ENCODE data around the gene VIPR1.

The VIPR1 gene

DNA sequence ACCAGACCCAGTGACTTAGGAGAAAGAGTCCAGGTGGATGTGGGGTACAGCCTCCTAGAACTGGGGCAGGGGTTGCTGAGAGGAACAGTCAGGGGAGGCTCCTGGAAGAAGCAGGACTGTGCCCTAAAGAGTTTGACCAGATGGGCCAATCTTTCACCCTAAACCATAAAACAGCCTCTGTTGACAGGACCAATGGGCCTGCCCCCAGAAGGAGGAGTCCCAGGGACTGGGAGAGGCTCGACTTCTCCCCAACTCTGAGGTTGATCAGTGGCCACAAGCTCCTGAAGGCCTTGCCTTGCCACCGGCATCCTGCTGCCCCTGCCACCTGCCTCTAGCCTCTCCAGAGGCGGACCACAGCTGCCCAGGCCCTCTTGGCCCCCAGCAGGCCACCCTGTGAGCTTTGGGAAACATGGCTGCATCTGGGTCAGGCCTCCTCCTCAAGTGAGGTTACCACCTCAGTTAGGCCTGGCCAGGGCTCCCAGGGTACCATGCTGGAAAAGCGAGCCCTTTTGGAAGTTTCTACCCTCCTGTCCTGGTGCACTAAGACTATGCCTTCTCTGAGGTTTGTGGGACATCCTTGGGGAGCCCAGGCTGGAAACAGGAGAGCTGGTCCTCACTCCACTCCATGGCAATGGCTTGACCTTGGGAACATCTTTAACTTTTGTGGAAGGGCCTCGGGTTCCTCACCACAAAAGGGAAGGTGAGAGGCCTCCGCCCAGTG is 2.8 kb downstream of the VIPR1 start:
- TF ChIP-seq, protein P1, sequence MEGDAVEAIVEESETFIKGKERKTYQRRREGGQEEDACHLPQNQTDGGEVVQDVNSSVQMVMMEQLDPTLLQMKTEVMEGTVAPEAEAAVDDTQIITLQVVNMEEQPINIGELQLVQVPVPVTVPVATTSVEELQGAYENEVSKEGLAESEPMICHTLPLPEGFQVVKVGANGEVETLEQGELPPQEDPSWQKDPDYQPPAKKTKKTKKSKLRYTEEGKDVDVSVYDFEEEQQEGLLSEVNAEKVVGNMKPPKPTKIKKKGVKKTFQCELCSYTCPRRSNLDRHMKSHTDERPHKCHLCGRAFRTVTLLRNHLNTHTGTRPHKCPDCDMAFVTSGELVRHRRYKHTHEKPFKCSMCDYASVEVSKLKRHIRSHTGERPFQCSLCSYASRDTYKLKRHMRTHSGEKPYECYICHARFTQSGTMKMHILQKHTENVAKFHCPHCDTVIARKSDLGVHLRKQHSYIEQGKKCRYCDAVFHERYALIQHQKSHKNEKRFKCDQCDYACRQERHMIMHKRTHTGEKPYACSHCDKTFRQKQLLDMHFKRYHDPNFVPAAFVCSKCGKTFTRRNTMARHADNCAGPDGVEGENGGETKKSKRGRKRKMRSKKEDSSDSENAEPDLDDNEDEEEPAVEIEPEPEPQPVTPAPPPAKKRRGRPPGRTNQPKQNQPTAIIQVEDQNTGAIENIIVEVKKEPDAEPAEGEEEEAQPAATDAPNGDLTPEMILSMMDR (IDR thresholded peaks at IDR 0.05; ENCODE audit: extremely low read depth, missing control alignments): no peak
- DNase-seq (ENCODE audit: low spot score): no peak

DNA sequence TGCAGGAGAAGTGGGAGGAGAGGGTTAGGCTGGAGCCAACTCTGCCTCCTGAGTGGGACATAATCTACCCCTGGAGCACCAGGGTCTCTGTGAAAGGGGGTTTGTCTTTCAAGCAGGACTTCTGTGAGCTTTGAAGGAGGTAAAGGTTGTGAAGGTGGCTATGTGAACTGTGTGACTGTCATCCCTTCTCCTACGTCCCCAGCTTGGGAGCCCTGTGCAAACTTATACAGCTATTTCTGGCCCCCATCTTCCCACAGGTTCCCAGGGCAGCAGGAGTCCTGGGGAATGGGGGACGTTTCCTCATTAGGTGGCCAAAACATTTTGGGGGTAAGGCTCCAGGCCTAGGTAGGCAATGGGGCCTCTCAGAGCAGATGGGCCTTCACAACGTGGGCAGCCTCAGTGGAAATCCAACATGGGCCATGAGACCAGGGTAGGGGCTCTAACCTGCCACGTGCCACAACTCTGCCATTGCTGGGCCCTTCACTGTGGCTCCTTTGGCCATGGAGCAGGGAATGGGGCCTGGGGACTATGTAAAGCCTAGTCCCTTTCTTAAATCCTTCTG is 3.5 kb downstream of the VIPR1 start:
- TF ChIP-seq, protein P1 (IDR thresholded peaks at IDR 0.05; ENCODE audit: extremely low read depth, missing control alignments): no peak
- no peak for DNase-seq (ENCODE audit: low spot score)

DNA sequence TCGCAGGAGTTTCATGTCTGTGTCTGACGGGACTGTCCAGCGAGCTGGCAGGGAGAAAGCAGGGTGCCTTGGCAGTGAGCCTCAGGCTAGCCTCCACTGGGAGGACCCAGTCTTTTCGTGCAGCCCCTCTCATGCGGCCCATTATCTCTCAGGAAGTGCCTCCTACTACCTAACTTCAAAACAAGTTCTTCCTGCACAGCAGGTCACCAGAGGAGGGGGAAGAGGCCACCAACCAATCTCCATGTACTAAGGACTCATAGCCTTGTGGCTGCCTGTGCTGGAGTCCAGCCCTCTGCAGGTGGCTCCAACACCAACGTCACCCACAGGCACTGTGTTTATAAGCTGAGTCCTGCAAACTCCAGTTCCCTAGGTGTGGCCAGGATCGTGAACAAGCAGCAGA is 4.8 kb downstream of the VIPR1 start:
- TF ChIP-seq, protein P1 (IDR thresholded peaks at IDR 0.05; ENCODE audit: extremely low read depth, missing control alignments): no peak
- DNase-seq (ENCODE audit: low spot score): no peak

DNA sequence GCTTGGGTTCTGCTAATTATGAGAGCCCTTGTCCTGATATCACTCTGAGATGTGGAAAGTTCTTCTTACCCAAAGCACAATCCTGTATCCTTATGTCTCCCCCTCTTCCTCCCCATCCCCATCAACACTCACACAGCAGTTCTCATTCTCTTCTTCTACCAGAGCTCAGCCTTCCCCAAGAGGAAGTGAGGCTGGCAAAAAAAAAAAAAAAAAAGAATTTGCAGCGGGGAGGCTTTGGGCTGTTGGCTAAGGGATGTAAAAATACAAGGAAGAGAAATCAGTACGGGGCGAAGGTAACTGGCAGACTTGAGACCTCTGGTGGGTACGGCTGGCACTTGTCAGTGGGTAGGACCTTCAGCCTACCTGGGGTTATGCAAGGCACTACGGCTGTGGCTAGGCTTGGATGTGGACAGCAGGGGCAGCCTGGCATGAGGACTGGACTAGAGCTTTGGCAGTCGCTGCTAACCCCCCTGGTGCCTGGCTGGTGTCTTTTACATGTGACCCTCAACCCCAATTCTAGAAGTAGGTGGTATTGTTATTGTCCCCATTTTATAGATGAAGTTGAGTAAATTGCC is 5.4 kb downstream of the VIPR1 start:
- DNase-seq (ENCODE audit: low spot score): no peak
- TF ChIP-seq, protein P1 (IDR thresholded peaks at IDR 0.05; ENCODE audit: extremely low read depth, missing control alignments): no peak

DNA sequence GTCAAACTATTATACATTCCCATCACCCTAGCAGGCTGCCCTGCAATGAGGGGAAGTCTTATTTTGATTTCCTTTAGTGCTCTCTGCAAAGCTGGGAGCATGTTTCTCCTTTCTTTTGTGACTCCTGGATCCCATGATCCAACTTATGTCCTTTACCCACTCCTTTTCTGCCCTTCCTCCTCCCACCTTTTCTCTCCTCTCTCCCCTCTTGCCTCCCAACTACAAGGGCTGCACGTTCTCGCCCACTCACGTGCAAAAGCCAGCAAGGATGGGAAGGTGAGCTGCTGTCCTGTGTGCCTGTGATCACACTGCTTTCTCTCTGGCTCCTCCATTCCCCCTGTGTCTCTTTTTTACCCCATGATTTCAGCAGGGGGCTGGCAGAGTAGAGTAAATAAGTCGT is 6.1 kb downstream of the VIPR1 start:
- DNase-seq (ENCODE audit: low spot score): no peak
- TF ChIP-seq, protein P1 (IDR thresholded peaks at IDR 0.05; ENCODE audit: extremely low read depth, missing control alignments): no peak

DNA sequence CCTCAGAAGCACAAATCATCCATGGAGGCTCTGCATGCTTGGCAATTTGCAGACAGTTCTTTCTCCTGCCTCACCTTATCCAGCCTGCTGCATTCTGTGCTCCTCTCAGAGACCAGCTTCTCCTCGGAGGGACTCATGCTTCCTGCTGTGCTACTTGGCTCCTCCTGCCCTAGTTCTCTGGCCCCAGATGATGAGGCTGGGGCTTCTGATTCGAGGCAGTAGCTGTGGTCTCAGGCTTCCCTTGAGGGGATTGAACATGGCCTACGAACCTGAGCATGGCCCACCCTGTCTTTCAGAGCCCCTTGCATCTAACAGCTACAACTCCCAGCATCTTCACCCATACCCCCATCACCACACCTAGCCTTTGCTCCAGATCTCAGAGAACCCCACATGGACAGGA is 6.7 kb downstream of the VIPR1 start:
- DNase-seq (ENCODE audit: low spot score): no peak
- TF ChIP-seq, protein P1 (IDR thresholded peaks at IDR 0.05; ENCODE audit: extremely low read depth, missing control alignments): no peak

DNA sequence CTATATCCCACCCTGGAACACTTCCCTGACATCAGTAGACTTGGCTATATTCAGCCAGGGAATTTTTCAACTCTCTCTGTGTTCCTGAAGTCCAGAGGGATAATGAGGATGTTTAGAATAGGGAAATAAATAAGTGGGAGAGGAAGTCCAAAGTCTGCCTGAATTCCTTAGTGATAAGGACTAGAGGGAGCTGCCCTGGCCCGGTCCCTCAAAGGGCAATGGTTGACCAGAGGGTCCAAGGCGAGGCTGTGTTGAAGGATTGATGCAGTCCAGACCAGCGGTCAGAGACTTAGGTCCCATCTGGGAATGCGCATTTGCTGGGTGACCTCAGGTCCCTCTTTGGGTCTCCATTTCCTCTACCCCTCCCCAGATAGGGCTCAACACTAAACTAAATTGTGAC is 7.9 kb downstream of the VIPR1 start:
- DNase-seq (ENCODE audit: low spot score): no peak
- TF ChIP-seq, protein P1 (IDR thresholded peaks at IDR 0.05; ENCODE audit: extremely low read depth, missing control alignments): no peak

Data from GM20000 (cell line).